CD14-positive monocyte (primary cell): ENCODE results near the gene CDC42BPB. TPM values are rescaled to one million over a fixed set of nuclear protein-coding genes. Genes with fewer than 3 reads are reported as not detected.

Experiments used
- DNase-seq, 3 donors: peaks; one replicate each; pipeline ENCODE4 v3.0.0-alpha.2; 2011 to 2022
- H2AFZ ChIP-seq: 2 replicates; pipeline ENCODE4 v1.6.0; 2012; ENCODE audit warnings: mild to moderate bottlenecking, low read depth, low read length, inconsistent platforms; ENCODE audit not compliant: insufficient read depth, poor library complexity, severe bottlenecking
- H3K27ac ChIP-seq, 2 donors: 1 replicate in 1 of 2; 2 replicates in 1 of 2; pipeline ENCODE4 v1.5.1; 2012 to 2013; ENCODE audit warnings: low read length in 2 of 2, control low read depth in 1 of 2, inconsistent platforms in 1 of 2, low read depth in 1 of 2, mild to moderate bottlenecking in 1 of 2
- H3K27me3 ChIP-seq, 2 donors: one replicate each; pipeline versions ENCODE4 v1.6.0 to v1.6.1; 2011 to 2013; ENCODE audit warnings: low read length in 2 of 2; ENCODE audit not compliant: control insufficient read depth in 2 of 2, insufficient read depth in 2 of 2
- H3K36me3 ChIP-seq, 2 donors: replicated peaks in 1 of 2; 1 replicate in 1 of 2; 2 replicates in 1 of 2; pipeline versions ENCODE4 v1.5.1 to v1.6.1; 2012 to 2013; ENCODE audit warnings: low read length in 2 of 2, control low read depth in 1 of 2, inconsistent platforms in 1 of 2, mild to moderate bottlenecking in 1 of 2; ENCODE audit not compliant: insufficient read depth in 2 of 2, control insufficient read depth in 1 of 2
- H3K4me1 ChIP-seq, 2 donors: 1 replicate in 1 of 2; 2 replicates in 1 of 2; pipeline versions ENCODE4 v1.5.1 to v1.6.1; 2012 to 2013; ENCODE audit warnings: low read length in 2 of 2, control low read depth in 1 of 2, inconsistent platforms in 1 of 2, mild to moderate bottlenecking in 1 of 2, moderate library complexity in 1 of 2; ENCODE audit not compliant: insufficient read depth in 2 of 2, control insufficient read depth in 1 of 2
- H3K4me2 ChIP-seq: replicated peaks from 2 replicates; pipeline ENCODE3; 2012; ENCODE audit warnings: low read length, moderate library complexity, mild to moderate bottlenecking; ENCODE audit not compliant: poor library complexity, severe bottlenecking; ENCODE audit errors: extremely low read depth
- H3K4me3 ChIP-seq, 3 experiments: fragments of 200-600 bp in 1 of 3; sonication (generic) in 1 of 3; replicated peaks in 1 of 3; 1 replicate in 2 of 3; 2 replicates in 1 of 3; pipeline ENCODE4 v1.5.1; 2011 to 2013; ENCODE audit warnings: low read length in 3 of 3, mild to moderate bottlenecking in 3 of 3, control low read depth in 2 of 3, low read depth in 2 of 3, inconsistent platforms in 1 of 3, moderate library complexity in 1 of 3
- H3K79me2 ChIP-seq: 2 replicates; pipeline ENCODE4 v1.6.0; 2012; ENCODE audit warnings: mild to moderate bottlenecking, control low read depth, inconsistent platforms, low read length, moderate library complexity; ENCODE audit not compliant: insufficient read depth
- H3K9ac ChIP-seq: 2 replicates; pipeline ENCODE4 v1.6.0; 2017; ENCODE audit warnings: low read length, mild to moderate bottlenecking; ENCODE audit not compliant: insufficient read depth, poor library complexity, severe bottlenecking
- H3K9me3 ChIP-seq, 2 donors: replicated peaks in 1 of 2; 1 replicate in 1 of 2; 2 replicates in 1 of 2; pipeline versions ENCODE4 v1.5.1 to v1.6.1; 2012 to 2013; ENCODE audit warnings: low read length in 2 of 2, control low read depth in 1 of 2; ENCODE audit not compliant: control insufficient read depth in 1 of 2, insufficient read depth in 1 of 2
- H4K20me1 ChIP-seq: 2 replicates; pipeline ENCODE4 v1.6.0; 2012; ENCODE audit warnings: mild to moderate bottlenecking, low read length, control low read depth, moderate library complexity; ENCODE audit not compliant: insufficient read depth
- H3K27ac Mint-ChIP-seq, 7 donors: one replicate each; pipeline ENCODE4 v1.8.0; 2020; ENCODE audit warnings: mild to moderate bottlenecking in 7 of 7, mixed read lengths in 7 of 7, moderate library complexity in 6 of 7, inconsistent platforms in 2 of 7
- H3K27me3 Mint-ChIP-seq, 3 donors: one replicate each; pipeline ENCODE4 v1.8.0; 2021 to 2022; ENCODE audit warnings: low read depth in 3 of 3, mild to moderate bottlenecking in 3 of 3, mixed read lengths in 3 of 3, moderate library complexity in 3 of 3, inconsistent platforms in 1 of 3
- H3K36me3 Mint-ChIP-seq, 2 donors: one replicate each; pipeline ENCODE4 v1.8.0; 2020; ENCODE audit warnings: mixed read lengths in 2 of 2, inconsistent platforms in 1 of 2, mild to moderate bottlenecking in 1 of 2
- H3K4me1 Mint-ChIP-seq: one replicate; pipeline ENCODE4 v1.8.0; 2020; ENCODE audit warnings: mild to moderate bottlenecking, mixed read lengths
- H3K4me3 Mint-ChIP-seq, 2 donors: one replicate each; pipeline ENCODE4 v1.8.0; 2020; ENCODE audit warnings: mild to moderate bottlenecking in 2 of 2, mixed read lengths in 2 of 2, moderate library complexity in 1 of 2
- H3K9me3 Mint-ChIP-seq, 7 donors: one replicate each; pipeline ENCODE4 v1.8.0; 2020 to 2022; ENCODE audit warnings: mixed read lengths in 7 of 7, mild to moderate bottlenecking in 6 of 7, moderate library complexity in 6 of 7, inconsistent platforms in 2 of 7
- WGBS: methylation state at CpG from one replicate; pipeline ENCODE4 v1.1.5; 2013; ENCODE audit warnings: missing lambda C conversion rate; ENCODE audit not compliant: insufficient coverage; 5-methylcytosine and 5-hydroxymethylcytosine counted together
- intact Hi-C, 2 donors: fragments of 100-400 bp; cut with micrococcal nuclease; formaldehyde crosslinking; loops; one replicate each; pipeline versions ENCODE4 v1.15.0 to v1.15.1; 2023
- polyA plus RNA-seq, 3 donors: library from polyadenylated mRNA; depleted of rRNA in 1 of 3; unstranded in 2 of 3; stranded (reverse) in 1 of 3; fragments of 300-500 nt in 2 of 3; fragments of >200 nt in 1 of 3; fragmentation: Illumina TruSeq in 2 of 3; gene quantifications; 1 replicate in 2 of 3; 2 replicates in 1 of 3; pipeline ENCODE4 v1.2.3, GENCODE V29; 2012 to 2021
- TF ChIP-seq, protein P1 (sequence below): fragments of 200-600 bp; IDR thresholded peaks from one replicate; pipeline ENCODE4 v1.8.0; 2022; ENCODE audit warnings: antibody characterized with exemption, mild to moderate bottlenecking

The CDC42BPB gene
- polyA plus RNA-seq, 3 donors = 0.25 to 19.0 (median 0.60) TPM

DNA sequence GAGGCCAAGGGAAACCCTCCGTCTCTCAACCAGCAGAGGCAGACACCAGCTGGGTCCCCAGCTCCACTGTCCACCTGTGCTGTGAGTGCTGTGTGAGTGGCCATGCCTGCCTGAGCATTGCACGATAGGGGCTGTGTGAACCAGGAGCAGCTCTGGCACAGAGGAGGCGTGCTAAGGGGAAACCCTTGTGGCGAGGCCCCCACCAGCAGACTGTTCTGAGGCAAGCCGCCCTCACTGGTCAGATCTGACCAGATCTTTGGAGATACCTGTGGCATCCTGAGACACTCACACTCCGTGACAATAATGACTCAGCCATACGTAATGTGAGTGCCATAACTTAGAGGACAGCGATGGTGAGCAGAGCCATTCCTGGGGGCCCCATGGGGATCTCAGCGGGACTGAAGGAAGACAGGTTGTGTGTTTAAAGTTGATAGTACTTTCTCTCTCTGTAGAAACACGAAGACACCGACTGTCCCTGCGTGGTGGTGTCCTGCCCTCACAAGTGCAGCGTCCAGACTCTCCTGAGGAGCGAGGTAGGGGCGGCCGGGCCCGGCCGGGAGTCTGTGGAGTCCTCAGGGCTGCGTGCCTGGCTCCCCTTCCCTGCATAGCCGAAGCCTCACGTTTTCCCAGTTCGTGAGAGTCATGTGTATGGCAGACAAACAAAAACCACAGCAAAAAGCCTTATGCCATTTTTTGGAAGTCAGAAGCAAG is 171.5 kb downstream of the CDC42BPB start:
- H3K9me3 ChIP-seq = no peaks in the 10 kb centered on the region
- peak overlapping the region in 1 of 7 donors; percentile 70 for H3K27ac Mint-ChIP-seq
- DNase-seq = no peak
- no peak overlapping the region for H3K4me2 ChIP-seq
- TF ChIP-seq, protein P1, sequence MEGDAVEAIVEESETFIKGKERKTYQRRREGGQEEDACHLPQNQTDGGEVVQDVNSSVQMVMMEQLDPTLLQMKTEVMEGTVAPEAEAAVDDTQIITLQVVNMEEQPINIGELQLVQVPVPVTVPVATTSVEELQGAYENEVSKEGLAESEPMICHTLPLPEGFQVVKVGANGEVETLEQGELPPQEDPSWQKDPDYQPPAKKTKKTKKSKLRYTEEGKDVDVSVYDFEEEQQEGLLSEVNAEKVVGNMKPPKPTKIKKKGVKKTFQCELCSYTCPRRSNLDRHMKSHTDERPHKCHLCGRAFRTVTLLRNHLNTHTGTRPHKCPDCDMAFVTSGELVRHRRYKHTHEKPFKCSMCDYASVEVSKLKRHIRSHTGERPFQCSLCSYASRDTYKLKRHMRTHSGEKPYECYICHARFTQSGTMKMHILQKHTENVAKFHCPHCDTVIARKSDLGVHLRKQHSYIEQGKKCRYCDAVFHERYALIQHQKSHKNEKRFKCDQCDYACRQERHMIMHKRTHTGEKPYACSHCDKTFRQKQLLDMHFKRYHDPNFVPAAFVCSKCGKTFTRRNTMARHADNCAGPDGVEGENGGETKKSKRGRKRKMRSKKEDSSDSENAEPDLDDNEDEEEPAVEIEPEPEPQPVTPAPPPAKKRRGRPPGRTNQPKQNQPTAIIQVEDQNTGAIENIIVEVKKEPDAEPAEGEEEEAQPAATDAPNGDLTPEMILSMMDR = no peak
- H3K27ac ChIP-seq = no peak overlapping the region
- 95% methylated on average over 16 of the region's 22 CpGs for WGBS
- H3K27me3 ChIP-seq = no peaks in the 10 kb centered on the region
- intact Hi-C loops = no loop called here
- no peaks in the 10 kb centered on the region for H3K4me1 ChIP-seq
- H3K9me3 Mint-ChIP-seq = peaks cover 0 to 1% (median 0%) of the 10 kb centered on the region in 7 donors
- no peak overlapping the region for H3K9ac ChIP-seq
- H3K27me3 Mint-ChIP-seq = no peaks in the 10 kb centered on the region
- H3K4me1 Mint-ChIP-seq = no peaks in the 10 kb centered on the region
- peaks cover 67 to 87% of the 10 kb centered on the region in 2 donors for H3K36me3 Mint-ChIP-seq
- peaks cover 19% of the 10 kb centered on the region for H4K20me1 ChIP-seq
- H2AFZ ChIP-seq = no peak overlapping the region
- H3K79me2 ChIP-seq = no peaks in the 10 kb centered on the region
- H3K4me3 Mint-ChIP-seq = no peak overlapping the region
- no peak overlapping the region for H3K4me3 ChIP-seq
- H3K36me3 ChIP-seq = peaks cover 73 to 100% of the 10 kb centered on the region in 2 donors

DNA sequence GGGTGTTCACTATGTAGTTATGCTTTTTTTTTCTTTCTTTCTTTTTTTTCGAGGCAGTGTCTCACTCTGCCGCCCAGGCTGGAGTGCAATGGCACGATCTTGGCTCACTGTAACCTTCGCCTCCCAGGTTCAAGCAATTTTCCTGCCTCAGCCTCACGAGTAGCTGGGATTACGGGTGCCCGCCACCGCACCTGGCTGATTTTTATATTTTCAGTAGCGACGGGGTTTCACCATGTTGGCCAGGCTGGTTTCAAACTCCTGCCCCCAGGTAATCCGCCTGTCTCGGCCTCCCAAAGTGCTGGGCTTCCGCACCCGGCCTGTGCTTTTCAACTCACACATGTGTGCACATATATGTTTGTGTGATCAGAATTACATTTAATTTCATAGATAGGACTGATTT is 173.8 kb downstream of the CDC42BPB start:
- Mint-ChIP-seq H3K36me3 (peaks cover 70 to 85% of the 10 kb centered on the region in 2 donors), H3K27ac (peak overlapping the region in 2 of 7 donors; percentile 12 to 16), H3K4me3 (no peak overlapping the region)

More for the DNA sequence above, 173.8 kb downstream of the CDC42BPB start:
- H3K36me3 ChIP-seq = peaks cover 68 to 99% of the 10 kb centered on the region in 2 donors
- WGBS = 98% methylated on average over 9 of the region's 14 CpGs
- peaks cover 0 to 1% (median 0%) of the 10 kb centered on the region in 7 donors for H3K9me3 Mint-ChIP-seq
- no peak overlapping the region for H3K9ac ChIP-seq
- H3K79me2 ChIP-seq = no peaks in the 10 kb centered on the region
- H3K4me1 ChIP-seq = no peaks in the 10 kb centered on the region
- TF ChIP-seq, protein P1 = no peak
- H3K4me1 Mint-ChIP-seq = no peaks in the 10 kb centered on the region
- intact Hi-C loops = no loop called here
- H3K27me3 ChIP-seq = no peaks in the 10 kb centered on the region
- H3K27ac ChIP-seq = no peak overlapping the region
- no peak overlapping the region for H3K4me2 ChIP-seq
- DNase-seq = no peak
- H3K9me3 ChIP-seq = no peaks in the 10 kb centered on the region
- no peak overlapping the region for H3K4me3 ChIP-seq
- H2AFZ ChIP-seq = no peak overlapping the region
- H4K20me1 ChIP-seq = peaks cover 16% of the 10 kb centered on the region
- no peaks in the 10 kb centered on the region for H3K27me3 Mint-ChIP-seq
